RPMI7951 (cell line): ENCODE data around the gene CPA3. TPM values are rescaled to one million over a fixed set of nuclear protein-coding genes. Genes with fewer than 3 reads are reported as not detected.
A peak's percentile ranks its signal among the peaks of the same experiment; 100 is the strongest.

ENCODE experiments used
- DNase-seq: peaks from one replicate; pipeline ENCODE4 v3.0.0-alpha.2; 2012; ENCODE audit warnings: low read depth
- total RNA-seq: library from RNA; depleted of rRNA; stranded (reverse); fragments of >200 nt; shearing (Covaris generic); gene quantifications from 2 replicates; pipeline ENCODE4 v1.2.3, GENCODE V29; 2014; rRNA removed

Gene CPA3
- total RNA-seq, 1 experiment from 2014 or later = not detected

GRCh38 chr3:148916132-148916531 is 51.0 kb downstream of the CPA3 start:
- DNase-seq = no peak

- no peak for DNase-seq
These were observed 57.4 kb downstream of the CPA3 start for GRCh38 chr3:148922467-148922866.

GRCh38 chr3:148923592-148923991 is 58.5 kb downstream of the CPA3 start:
- DNase-seq = no peak

- peak; percentile 9 for DNase-seq
These were observed 59.5 kb downstream of the CPA3 start for GRCh38 chr3:148924562-148924961.

GRCh38 chr3:148925845-148926244 is 60.7 kb downstream of the CPA3 start:
- DNase-seq = no peak

GRCh38 chr3:148930752-148931151 is 65.7 kb downstream of the CPA3 start:
- no peak for DNase-seq

GRCh38 chr3:148931574-148931973 is 66.5 kb downstream of the CPA3 start:
- DNase-seq = no peak

GRCh38 chr3:148932972-148933371 is 67.9 kb downstream of the CPA3 start:
- no peak for DNase-seq

GRCh38 chr3:148937467-148938255 is 72.6 kb downstream of the CPA3 start:
- no peak for DNase-seq

- DNase-seq = no peak
These were observed 73.2 kb downstream of the CPA3 start for GRCh38 chr3:148938306-148938705.

- peak; percentile 34 for DNase-seq
These were observed 73.8 kb downstream of the CPA3 start for GRCh38 chr3:148938936-148939335.

- DNase-seq = no peak
These were observed 75.9 kb downstream of the CPA3 start for GRCh38 chr3:148940983-148941382.

GRCh38 chr3:148943506-148944205 is 78.6 kb downstream of the CPA3 start:
- peak; percentile 85 for DNase-seq

- DNase-seq = no peak
These were observed 80.0 kb downstream of the CPA3 start for GRCh38 chr3:148945116-148945515.

Other genes with a start within 250 kb of the CPA3 start
- gene AGTR1, start 167.4 kb upstream of the CPA3 start, total RNA-seq = 0.10 TPM in 1 of 2 replicates, not detected in the other
- gene CPB1, start 37.5 kb upstream of the CPA3 start, total RNA-seq = not detected in 2 replicates
- 45.3 and 65.4 TPM in 2 replicates for gene GYG1, start 126.2 kb downstream of the CPA3 start, total RNA-seq
- gene HLTF, start 221.2 kb downstream of the CPA3 start, total RNA-seq = 89.6 and 92.8 TPM in 2 replicates